ENCODE data around the gene DGAT2.

DNA sequence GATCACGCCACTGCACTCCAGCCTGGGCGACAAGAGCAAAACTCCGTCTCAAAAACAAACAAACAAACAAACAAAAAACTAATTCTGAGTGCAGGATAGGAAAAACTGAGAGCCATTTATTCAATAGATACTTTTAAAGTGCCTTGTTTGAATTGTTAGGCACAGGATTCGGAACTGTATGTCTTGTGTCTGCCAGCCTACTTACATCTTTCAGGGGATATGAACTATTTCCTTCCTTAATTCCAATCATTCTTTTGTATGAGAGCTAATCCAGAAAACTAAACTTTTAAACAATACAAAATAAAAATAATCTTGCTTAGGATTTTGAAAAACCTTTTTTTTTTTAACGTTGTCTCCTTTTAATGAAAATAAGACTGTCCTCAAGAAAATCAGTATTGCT, 59.0 kb downstream of the DGAT2 start:
- TF ChIP-seq, protein P1, sequence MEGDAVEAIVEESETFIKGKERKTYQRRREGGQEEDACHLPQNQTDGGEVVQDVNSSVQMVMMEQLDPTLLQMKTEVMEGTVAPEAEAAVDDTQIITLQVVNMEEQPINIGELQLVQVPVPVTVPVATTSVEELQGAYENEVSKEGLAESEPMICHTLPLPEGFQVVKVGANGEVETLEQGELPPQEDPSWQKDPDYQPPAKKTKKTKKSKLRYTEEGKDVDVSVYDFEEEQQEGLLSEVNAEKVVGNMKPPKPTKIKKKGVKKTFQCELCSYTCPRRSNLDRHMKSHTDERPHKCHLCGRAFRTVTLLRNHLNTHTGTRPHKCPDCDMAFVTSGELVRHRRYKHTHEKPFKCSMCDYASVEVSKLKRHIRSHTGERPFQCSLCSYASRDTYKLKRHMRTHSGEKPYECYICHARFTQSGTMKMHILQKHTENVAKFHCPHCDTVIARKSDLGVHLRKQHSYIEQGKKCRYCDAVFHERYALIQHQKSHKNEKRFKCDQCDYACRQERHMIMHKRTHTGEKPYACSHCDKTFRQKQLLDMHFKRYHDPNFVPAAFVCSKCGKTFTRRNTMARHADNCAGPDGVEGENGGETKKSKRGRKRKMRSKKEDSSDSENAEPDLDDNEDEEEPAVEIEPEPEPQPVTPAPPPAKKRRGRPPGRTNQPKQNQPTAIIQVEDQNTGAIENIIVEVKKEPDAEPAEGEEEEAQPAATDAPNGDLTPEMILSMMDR (conservative IDR thresholded peaks at IDR 0.05): no peak
- TF ChIP-seq EZH2 (IDR thresholded peaks at IDR 0.05; ENCODE audit: low read depth): no peak
